Fibroblast of lung (primary cell): ENCODE results near the gene GTF2A1. TPM values are rescaled to one million over a fixed set of nuclear protein-coding genes. Genes with fewer than 3 reads are reported as not detected.
A peak's percentile ranks its signal among the peaks of the same experiment; 100 is the strongest.

Experiments used
- DNase-seq, 2 donors: peaks; one replicate each; pipeline versions ENCODE4 v3.0.0 to v3.0.0-alpha.2; 2010; ENCODE audit warnings: low read depth in 2 of 2
- H2AFZ ChIP-seq: 2 replicates; pipeline ENCODE4 v1.5.1; 2012; ENCODE audit warnings: low read length, control low read depth, inconsistent platforms
- H3K27ac ChIP-seq: 2 replicates; pipeline ENCODE4 v1.5.1; 2011; ENCODE audit warnings: low read length, control low read depth; ENCODE audit not compliant: insufficient read depth
- H3K27me3 ChIP-seq: 2 replicates; pipeline ENCODE4 v1.5.1; 2011; ENCODE audit warnings: mild to moderate bottlenecking, low read length; ENCODE audit not compliant: control insufficient read depth, insufficient read depth
- H3K36me3 ChIP-seq: 2 replicates; pipeline ENCODE4 v1.5.1; 2011; ENCODE audit warnings: low read length; ENCODE audit not compliant: control insufficient read depth, insufficient read depth
- H3K4me1 ChIP-seq: 2 replicates; pipeline ENCODE4 v1.5.1; 2011; ENCODE audit warnings: low read length; ENCODE audit not compliant: control insufficient read depth, insufficient read depth; ENCODE audit errors: extremely low read depth
- H3K4me2 ChIP-seq: 2 replicates; pipeline ENCODE4 v1.5.1; 2011; ENCODE audit warnings: low read length, control low read depth; ENCODE audit not compliant: insufficient read depth; ENCODE audit errors: extremely low read depth
- H3K4me3 ChIP-seq, 4 experiments: fragments of 200-600 bp in 1 of 4; sonication (generic) in 1 of 4; replicated peaks in 1 of 4; 2 replicates each; pipeline ENCODE4 v1.5.1; 2011 to 2016; ENCODE audit warnings: low read length in 4 of 4, low read depth in 3 of 4, mild to moderate bottlenecking in 3 of 4, control low read depth in 2 of 4, inconsistent platforms in 1 of 4, mixed read lengths in 1 of 4; ENCODE audit not compliant: insufficient read depth in 1 of 4; ENCODE audit errors: control extremely low read depth in 1 of 4
- H3K79me2 ChIP-seq: 2 replicates; pipeline ENCODE4 v1.5.1; 2012; ENCODE audit warnings: mild to moderate bottlenecking, low read length, inconsistent platforms; ENCODE audit not compliant: control insufficient read depth, insufficient read depth
- H3K9ac ChIP-seq: 2 replicates; pipeline ENCODE4 v1.5.1; 2011; ENCODE audit warnings: mild to moderate bottlenecking, low read length, control low read depth; ENCODE audit not compliant: insufficient read depth
- H3K9me3 ChIP-seq: 2 replicates; pipeline ENCODE4 v1.5.1; 2012; ENCODE audit warnings: low read depth, low read length; ENCODE audit not compliant: control insufficient read depth, insufficient read depth
- H4K20me1 ChIP-seq: 2 replicates; pipeline ENCODE4 v1.5.1; 2011; ENCODE audit warnings: low read length; ENCODE audit not compliant: control insufficient read depth, insufficient read depth; ENCODE audit errors: extremely low read depth
- CTCF ChIP-seq, 2 donors: IDR thresholded peaks in 1 of 2; conservative IDR thresholded peaks in 1 of 2; 1 replicate in 1 of 2; 2 replicates in 1 of 2; pipeline ENCODE4 v1.5.1; 2011 to 2012; ENCODE audit warnings: low read length in 2 of 2, control low read depth in 1 of 2, inconsistent platforms in 1 of 2, low read depth in 1 of 2, mild to moderate bottlenecking in 1 of 2
- EZH2 ChIP-seq: IDR thresholded peaks from 2 replicates; pipeline ENCODE4 v1.5.1; 2012; ENCODE audit warnings: low read length, control low read depth, mild to moderate bottlenecking; ENCODE audit errors: missing control alignments
- polyA plus RNA-seq, 2 donors: library from polyadenylated mRNA; depleted of rRNA in 1 of 2; stranded (reverse) in 1 of 2; unstranded in 1 of 2; fragments of >200 nt; gene quantifications; 2 replicates each; pipeline ENCODE4 v1.2.1, GENCODE V29; 2011 to 2012; ENCODE audit warnings: missing spikeins in 1 of 2
- total RNA-seq: library from RNA; depleted of rRNA; stranded (reverse); fragments of >200 nt; gene quantifications from 2 replicates; pipeline ENCODE4 v1.2.1, GENCODE V29; 2014

GTF2A1 gene
- total and polyA plus RNA-seq, 2 donors (not counting 1 experiment from before 2014, with no cell fraction given), result 23.2 to 32.7 TPM

GRCh38 chr14:81157431-81157830, 63.3 kb downstream of the GTF2A1 start:
- H3K79me2 ChIP-seq, result no peaks in the 10 kb centered on the region
- no peaks in the 10 kb centered on the region for H3K9me3 ChIP-seq
- TF ChIP-seq EZH2, result no peak
- H2AFZ ChIP-seq, result no peak overlapping the region
- no peak overlapping the region for H3K4me3 ChIP-seq
- H3K9ac ChIP-seq, result no peak overlapping the region
- no peaks in the 10 kb centered on the region for H3K4me1 ChIP-seq
- H3K4me2 ChIP-seq, result no peak overlapping the region
- peak in 1 of 2 donors; percentile 53 for DNase-seq
- H4K20me1 ChIP-seq, result no peaks in the 10 kb centered on the region
- no peaks in the 10 kb centered on the region for H3K36me3 ChIP-seq
- no peaks in the 10 kb centered on the region for H3K27me3 ChIP-seq
- no peak overlapping the region for H3K27ac ChIP-seq

GRCh38 chr14:81153187-81153586, 67.6 kb downstream of the GTF2A1 start:
- no peak overlapping the region for H3K27ac ChIP-seq
- no peak overlapping the region for H3K9ac ChIP-seq
- no peak overlapping the region for H3K4me2 ChIP-seq
- H3K27me3 ChIP-seq, result no peaks in the 10 kb centered on the region
- no peaks in the 10 kb centered on the region for H3K36me3 ChIP-seq
- no peaks in the 10 kb centered on the region for H3K9me3 ChIP-seq
- TF ChIP-seq CTCF (conservative IDR thresholded peaks at IDR 0.05 in 1 of 2, IDR thresholded peaks at IDR 0.05 in 1 of 2; ENCODE audit: low read depth in 1 of 2, low read length in 2 of 2), result no peak
- TF ChIP-seq EZH2, result no peak
- no peaks in the 10 kb centered on the region for H3K4me1 ChIP-seq
- no peak overlapping the region for H3K4me3 ChIP-seq
- H4K20me1 ChIP-seq, result no peaks in the 10 kb centered on the region
- DNase-seq, result no peak
- no peaks in the 10 kb centered on the region for H3K79me2 ChIP-seq
- no peak overlapping the region for H2AFZ ChIP-seq

DNA sequence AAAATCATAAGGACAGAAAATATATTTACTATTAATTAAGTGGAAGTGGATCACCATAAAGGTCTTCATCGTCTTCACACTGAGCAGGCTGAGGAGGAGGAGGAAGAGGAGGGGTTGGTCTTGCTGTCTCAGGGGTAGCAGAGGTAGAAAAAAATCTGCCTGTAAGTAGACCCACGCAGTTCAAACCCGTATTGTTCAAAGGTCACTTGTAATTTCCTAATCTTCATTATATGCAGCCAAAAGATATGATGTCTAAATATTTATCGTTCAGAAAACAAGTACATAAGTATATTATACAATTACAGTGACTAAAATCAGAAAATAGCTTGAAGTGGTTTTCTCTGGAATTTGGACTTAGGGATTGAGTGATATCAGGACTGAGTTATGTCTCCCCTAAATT, 72.1 kb downstream of the GTF2A1 start:
- Histone ChIP-seq H3K27ac (no peak overlapping the region), H3K4me2 (no peak overlapping the region), H4K20me1 (no peaks in the 10 kb centered on the region), H3K9me3 (no peaks in the 10 kb centered on the region), H3K9ac (no peak overlapping the region), H3K27me3 (no peaks in the 10 kb centered on the region), H2AFZ (no peak overlapping the region), H3K79me2 (no peaks in the 10 kb centered on the region), H3K4me1 (no peaks in the 10 kb centered on the region), H3K4me3 (no peak overlapping the region), H3K36me3 (no peaks in the 10 kb centered on the region)
- DNase-seq, result no peak
- no peak for TF ChIP-seq EZH2
- no peak for TF ChIP-seq CTCF (conservative IDR thresholded peaks at IDR 0.05 in 1 of 2, IDR thresholded peaks at IDR 0.05 in 1 of 2; ENCODE audit: low read depth in 1 of 2, low read length in 2 of 2)
